ENCODE data around the gene SH3BGRL3. TPM values are rescaled to one million over a fixed set of nuclear protein-coding genes. Genes with fewer than 3 reads are reported as not detected.
A peak's percentile ranks its signal among the peaks of the same experiment; 100 is the strongest.

The SH3BGRL3 gene
- polyA plus RNA-seq, 3 donors, result 478 to 1,744 (median 1,706) TPM

GRCh38 chr1:26280333-26281042 lies 602 bp downstream of the SH3BGRL3 start:
- H3K4me3 ChIP-seq (replicated peaks in 1 of 3; ENCODE audit: low read depth in 2 of 3, low read length in 3 of 3), result peak overlapping the region; percentile 74 to 93 (median 83)
- Mint-ChIP-seq H3K36me3 (peaks cover 57 to 76% of the 10 kb centered on the region in 2 donors), H3K27me3 (ENCODE audit: low read depth in 3 of 3) (peaks cover 0 to 7% (median 2%) of the 10 kb centered on the region in 3 donors), H3K4me1 (peaks cover 88% of the 10 kb centered on the region), H3K9me3 (no peaks in the 10 kb centered on the region), H3K4me3 (peak overlapping the region; percentile 91 to 92), H3K27ac (peak overlapping the region; percentile 96 to 100 (median 100))
- no peak for TF ChIP-seq CTCF (IDR thresholded peaks at IDR 0.05)
- H3K27me3 ChIP-seq (ENCODE audit: control insufficient read depth in 2 of 2, insufficient read depth in 2 of 2, low read length in 2 of 2), result no peaks in the 10 kb centered on the region
- H3K36me3 ChIP-seq (replicated peaks in 1 of 2; ENCODE audit: control insufficient read depth in 1 of 2, insufficient read depth in 2 of 2, low read length in 2 of 2), result peaks cover 43 to 48% of the 10 kb centered on the region in 2 donors
- no peak overlapping the region for H2AFZ ChIP-seq (ENCODE audit: insufficient read depth, low read depth, low read length, poor library complexity, severe bottlenecking)
- intact Hi-C loops (cut with micrococcal nuclease), result no loop called here
- peak in 1 of 3 donors; percentile 59 for DNase-seq
- H3K27ac ChIP-seq (ENCODE audit: low read depth in 1 of 2, low read length in 2 of 2), result peak overlapping the region; percentile 99 to 100
- peak overlapping the region; percentile 96 for H3K9ac ChIP-seq (ENCODE audit: insufficient read depth, low read length, poor library complexity, severe bottlenecking)
- peaks cover 82% of the 10 kb centered on the region for H3K79me2 ChIP-seq (ENCODE audit: insufficient read depth, low read length)
- 14% methylated on average over 7 of the region's 20 CpGs for WGBS (ENCODE audit: insufficient coverage)
- H3K4me2 ChIP-seq (replicated peaks; ENCODE audit: extremely low read depth, low read length, poor library complexity, severe bottlenecking), result peak overlapping the region; percentile 92
- H3K9me3 ChIP-seq (replicated peaks in 1 of 2; ENCODE audit: control insufficient read depth in 1 of 2, insufficient read depth in 1 of 2, low read length in 2 of 2), result no peaks in the 10 kb centered on the region
- peaks cover 41% of the 10 kb centered on the region for H4K20me1 ChIP-seq (ENCODE audit: insufficient read depth, low read length)
- H3K4me1 ChIP-seq (ENCODE audit: control insufficient read depth in 1 of 2, insufficient read depth in 2 of 2, low read length in 2 of 2), result peaks cover 93 to 94% of the 10 kb centered on the region in 2 donors

- Histone ChIP-seq H3K4me1 (ENCODE audit: control insufficient read depth in 1 of 2, insufficient read depth in 2 of 2, low read length in 2 of 2) (peaks cover 93 to 94% of the 10 kb centered on the region in 2 donors), H3K36me3 (replicated peaks in 1 of 2; ENCODE audit: control insufficient read depth in 1 of 2, insufficient read depth in 2 of 2, low read length in 2 of 2) (peaks cover 43 to 48% of the 10 kb centered on the region in 2 donors), H4K20me1 (ENCODE audit: insufficient read depth, low read length) (peaks cover 41% of the 10 kb centered on the region), H3K4me3 (replicated peaks in 1 of 3; ENCODE audit: low read depth in 2 of 3, low read length in 3 of 3) (peak overlapping the region; percentile 74 to 93 (median 83)), H3K4me2 (replicated peaks; ENCODE audit: extremely low read depth, low read length, poor library complexity, severe bottlenecking) (peak overlapping the region; percentile 92), H3K27me3 (ENCODE audit: control insufficient read depth in 2 of 2, insufficient read depth in 2 of 2, low read length in 2 of 2) (no peaks in the 10 kb centered on the region), H3K27ac (ENCODE audit: low read depth in 1 of 2, low read length in 2 of 2) (peak overlapping the region; percentile 99 to 100), H3K79me2 (ENCODE audit: insufficient read depth, low read length) (peaks cover 90% of the 10 kb centered on the region), H2AFZ (ENCODE audit: insufficient read depth, low read depth, low read length, poor library complexity, severe bottlenecking) (no peak overlapping the region), H3K9me3 (replicated peaks in 1 of 2; ENCODE audit: control insufficient read depth in 1 of 2, insufficient read depth in 1 of 2, low read length in 2 of 2) (no peaks in the 10 kb centered on the region), H3K9ac (ENCODE audit: insufficient read depth, low read length, poor library complexity, severe bottlenecking) (peak overlapping the region; percentile 96)
- peaks cover 0 to 7% (median 2%) of the 10 kb centered on the region in 3 donors for H3K27me3 Mint-ChIP-seq (ENCODE audit: low read depth in 3 of 3)
- peak overlapping the region; percentile 96 to 100 (median 100) for H3K27ac Mint-ChIP-seq
- H3K4me3 Mint-ChIP-seq, result peak overlapping the region; percentile 91 to 92
- intact Hi-C loops (cut with micrococcal nuclease), result no loop called here
- peaks cover 88% of the 10 kb centered on the region for H3K4me1 Mint-ChIP-seq
- DNase-seq, result no peak
- H3K9me3 Mint-ChIP-seq, result no peaks in the 10 kb centered on the region
- WGBS (ENCODE audit: insufficient coverage), result 100% methylated on average over 3 of the region's 5 CpGs
- peaks cover 56 to 78% of the 10 kb centered on the region in 2 donors for H3K36me3 Mint-ChIP-seq
- TF ChIP-seq CTCF (IDR thresholded peaks at IDR 0.05), result no peak
Observed at GRCh38 chr1:26281091-26281958, 1.4 kb downstream of the SH3BGRL3 start.
